ENCODE data around the gene PSMA2. TPM values are rescaled to one million over a fixed set of nuclear protein-coding genes. Genes with fewer than 3 reads are reported as not detected.

Gene PSMA2
- total RNA-seq, 1 experiment from 2014 or later = 228 TPM

- DNase-seq (ENCODE audit: low spot score) (no peak), ATAC-seq (no peak)
- Mint-ChIP-seq H3K27me3 (ENCODE audit: low read depth) (no peaks in the 10 kb centered on the region), H3K4me1 (peaks cover 43% of the 10 kb centered on the region), H3K9me3 (peaks cover 46% of the 10 kb centered on the region), H3K36me3 (peaks cover 49% of the 10 kb centered on the region), H3K27ac (no peak overlapping the region), H3K4me3 (no peak overlapping the region)
- ChIA-PET POLR2A (interaction anchor here (1.6 kb wide), 1 partner anchor 10 kb away, joined by 5 read pairs; no protein-coding TSS in a partner anchor), CTCF (interaction anchor here (1.2 to 1.5 kb wide), 2 partner anchors 935 to 938 kb away, joined by 3 to 5 read pairs; no protein-coding TSS in a partner anchor)
- TF ChIP-seq NR3C1 (CRISPR knock-in tag; conservative IDR thresholded peaks at IDR 0.05; ENCODE audit: low read depth) = no peak
- TF ChIP-seq ZBTB43 (CRISPR knock-in tag; IDR thresholded peaks at IDR 0.05) = no peak
- no peak for TF ChIP-seq USF2 (CRISPR knock-in tag; IDR thresholded peaks at IDR 0.05)
- TF ChIP-seq NFYB (CRISPR knock-in tag; conservative IDR thresholded peaks at IDR 0.05; ENCODE audit: low read depth) = no peak
- TF ChIP-seq AFF4 (CRISPR knock-in tag; IDR thresholded peaks at IDR 0.05; ENCODE audit: borderline replicate concordance) = no peak
- no peak for TF ChIP-seq MXD4 (CRISPR knock-in tag; IDR thresholded peaks at IDR 0.05; ENCODE audit: borderline replicate concordance)
- no peak for TF ChIP-seq PRDM15 (CRISPR knock-in tag; IDR thresholded peaks at IDR 0.05)
- TF ChIP-seq ZNF219 (CRISPR knock-in tag; IDR thresholded peaks at IDR 0.05; ENCODE audit: borderline replicate concordance) = no peak
- no peak for TF ChIP-seq AR (CRISPR knock-in tag; IDR thresholded peaks at IDR 0.05)
- TF ChIP-seq KAT7 (CRISPR knock-in tag; IDR thresholded peaks at IDR 0.05; ENCODE audit: borderline replicate concordance) = no peak
- TF ChIP-seq NFATC4 (CRISPR knock-in tag; IDR thresholded peaks at IDR 0.05) = no peak
- no peak for TF ChIP-seq PRRX2 (CRISPR knock-in tag; IDR thresholded peaks at IDR 0.05)
- no peak for TF ChIP-seq ZMAT4 (CRISPR knock-in tag; IDR thresholded peaks at IDR 0.05)
- no peak for TF ChIP-seq JAZF1 (CRISPR knock-in tag; IDR thresholded peaks at IDR 0.05)
- TF ChIP-seq ETV6 (CRISPR knock-in tag; IDR thresholded peaks at IDR 0.05) = no peak
- TF ChIP-seq EMX1 (CRISPR knock-in tag; IDR thresholded peaks at IDR 0.05) = no peak
- TF ChIP-seq ARID4B (CRISPR knock-in tag; IDR thresholded peaks at IDR 0.05; ENCODE audit: borderline replicate concordance) = no peak
Measured at GRCh38 chr7:42878303-42878702, 53.7 kb downstream of the PSMA2 start.
